HG03039 (cell line): ENCODE measurements around the gene SAMD13.

Experiments used
- ATAC-seq: cut with Tn5 transposase; IDR thresholded peaks from one replicate; pipeline ENCODE4 v1.9.1; 2021; ENCODE audit warnings: mild to moderate bottlenecking, moderate library complexity; ENCODE audit not compliant: unreplicated experiment

SAMD13 gene

GRCh38 chr1:84370266-84370665, 68.8 kb downstream of the SAMD13 start:
- ATAC-seq, result no peak

- ATAC-seq, result no peak
These were observed 69.4 kb downstream of the SAMD13 start for GRCh38 chr1:84370831-84371394.

GRCh38 chr1:84373436-84374141, 72.1 kb downstream of the SAMD13 start:
- ATAC-seq, result no peak

GRCh38 chr1:84374991-84375696, 73.6 kb downstream of the SAMD13 start:
- no peak for ATAC-seq

GRCh38 chr1:84376000-84376910, 74.7 kb downstream of the SAMD13 start:
- ATAC-seq, result no peak

GRCh38 chr1:84377480-84378095, 76.1 kb downstream of the SAMD13 start:
- ATAC-seq, result no peak

- no peak for ATAC-seq
These were observed 77.8 kb downstream of the SAMD13 start for GRCh38 chr1:84379138-84379916.

GRCh38 chr1:84379917-84380180, 78.3 kb downstream of the SAMD13 start:
- no peak for ATAC-seq

GRCh38 chr1:84382127-84382526, 80.6 kb downstream of the SAMD13 start:
- ATAC-seq, result no peak

- no peak for ATAC-seq
These were observed 83.8 kb downstream of the SAMD13 start for GRCh38 chr1:84385347-84385746.

GRCh38 chr1:84386716-84387479, 85.4 kb downstream of the SAMD13 start:
- no peak for ATAC-seq

- ATAC-seq, result no peak
These were observed 86.1 kb downstream of the SAMD13 start for GRCh38 chr1:84387480-84388163.

GRCh38 chr1:84390226-84390625, 88.7 kb downstream of the SAMD13 start:
- ATAC-seq, result no peak

- ATAC-seq, result no peak
These were observed 97.0 kb downstream of the SAMD13 start, which contains the start of gene DNASE2B for GRCh38 chr1:84398175-84399155. Gene DNASE2B, plus strand, starts transcription at chr1:84398484. Its CDS starts 81 bp downstream, at chr1:84398565.
